Activated B cell treated with CpG ODN at 0.5 μM for 24 hours (primary cell): Measurements from ENCODE around the gene INPP5F. TPM values are rescaled to one million over a fixed set of nuclear protein-coding genes. Genes with fewer than 3 reads are reported as not detected.

Experiments used
- ATAC-seq: fragments of 200-7000 bp; cut with Tn5 transposase; one replicate; pipeline ENCODE4 v1.10.0; 2021; ENCODE audit warnings: low read depth, mild to moderate bottlenecking, moderate library complexity
- CTCF ChIA-PET: fragments of 350-600 bp; sonication (Branson Sonifier 250); formaldehyde crosslinking; loops from one replicate; lab custom pipeline; 2021; ENCODE audit warnings: antibody characterized with exemption; lab: Charles Lee
- POLR2A ChIA-PET: fragments of 350-600 bp; sonication (Branson Sonifier 250); formaldehyde crosslinking; loops from one replicate; lab custom pipeline; 2021; ENCODE audit warnings: antibody characterized with exemption; lab: Charles Lee
- DNase-seq: peaks from one replicate; pipeline ENCODE4 v3.0.0; 2022
- H3K27ac Mint-ChIP-seq: one replicate; pipeline ENCODE4 v1.8.0; 2020; ENCODE audit warnings: mixed read lengths
- H3K27me3 Mint-ChIP-seq: one replicate; pipeline ENCODE4 v1.8.0; 2021; ENCODE audit warnings: mixed read lengths
- H3K36me3 Mint-ChIP-seq: one replicate; pipeline ENCODE4 v1.8.0; 2021; ENCODE audit warnings: low read depth, mixed read lengths
- H3K4me1 Mint-ChIP-seq: one replicate; pipeline ENCODE4 v1.8.0; 2021; ENCODE audit warnings: mixed read lengths
- H3K4me3 Mint-ChIP-seq: one replicate; pipeline ENCODE4 v1.8.0; 2020; ENCODE audit warnings: mild to moderate bottlenecking, mixed read lengths
- H3K9me3 Mint-ChIP-seq: one replicate; pipeline ENCODE4 v1.8.0; 2020; ENCODE audit warnings: mixed read lengths
- intact Hi-C: fragments of 100-400 bp; cut with micrococcal nuclease; formaldehyde crosslinking; loops from one replicate; pipeline ENCODE4 v1.15.1; 2024
- total RNA-seq: library from RNA; stranded (reverse); gene quantifications from 2 replicates; pipeline ENCODE4 v1.2.3, GENCODE V29; 2022
- TF ChIP-seq, protein P1 (sequence below): fragments of 200-600 bp; IDR thresholded peaks from one replicate; pipeline ENCODE4 v1.8.0; 2022; ENCODE audit warnings: antibody characterized with exemption, mild to moderate bottlenecking

Gene INPP5F
- total RNA-seq, 1 donor from 2014 or later = 53.5 TPM

DNA sequence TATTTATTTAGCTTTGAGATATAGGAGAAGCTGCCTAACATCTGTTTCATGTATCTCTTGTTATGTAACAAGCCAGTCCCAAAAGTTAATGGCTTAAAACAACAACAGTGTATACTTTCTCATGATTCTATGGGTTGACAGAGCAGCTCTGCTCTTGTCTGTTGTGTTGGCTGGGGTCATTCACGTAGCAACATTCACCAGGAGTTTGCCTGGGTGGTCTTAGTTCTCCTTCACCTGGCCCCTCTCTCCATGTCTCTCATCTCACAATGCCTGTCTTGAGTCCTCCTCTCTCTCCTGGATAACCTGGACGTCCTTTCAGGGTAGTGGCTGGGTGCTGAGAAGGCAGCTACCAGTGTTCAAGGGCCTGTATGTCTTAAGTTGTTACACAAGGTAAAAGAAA, 27.5 kb downstream of the INPP5F start:
- POLR2A ChIA-PET = no interaction called here
- Mint-ChIP-seq H3K27ac (no peak overlapping the region), H3K9me3 (no peaks in the 10 kb centered on the region), H3K4me1 (peaks cover 43% of the 10 kb centered on the region), H3K36me3 (peaks cover 26% of the 10 kb centered on the region), H3K27me3 (no peaks in the 10 kb centered on the region), H3K4me3 (no peak overlapping the region)
- no peak for DNase-seq
- no peak for ATAC-seq
- TF ChIP-seq, protein P1, sequence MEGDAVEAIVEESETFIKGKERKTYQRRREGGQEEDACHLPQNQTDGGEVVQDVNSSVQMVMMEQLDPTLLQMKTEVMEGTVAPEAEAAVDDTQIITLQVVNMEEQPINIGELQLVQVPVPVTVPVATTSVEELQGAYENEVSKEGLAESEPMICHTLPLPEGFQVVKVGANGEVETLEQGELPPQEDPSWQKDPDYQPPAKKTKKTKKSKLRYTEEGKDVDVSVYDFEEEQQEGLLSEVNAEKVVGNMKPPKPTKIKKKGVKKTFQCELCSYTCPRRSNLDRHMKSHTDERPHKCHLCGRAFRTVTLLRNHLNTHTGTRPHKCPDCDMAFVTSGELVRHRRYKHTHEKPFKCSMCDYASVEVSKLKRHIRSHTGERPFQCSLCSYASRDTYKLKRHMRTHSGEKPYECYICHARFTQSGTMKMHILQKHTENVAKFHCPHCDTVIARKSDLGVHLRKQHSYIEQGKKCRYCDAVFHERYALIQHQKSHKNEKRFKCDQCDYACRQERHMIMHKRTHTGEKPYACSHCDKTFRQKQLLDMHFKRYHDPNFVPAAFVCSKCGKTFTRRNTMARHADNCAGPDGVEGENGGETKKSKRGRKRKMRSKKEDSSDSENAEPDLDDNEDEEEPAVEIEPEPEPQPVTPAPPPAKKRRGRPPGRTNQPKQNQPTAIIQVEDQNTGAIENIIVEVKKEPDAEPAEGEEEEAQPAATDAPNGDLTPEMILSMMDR = no peak
- CTCF ChIA-PET = interaction anchor here (1.3 to 1.9 kb wide), 3 partner anchors 25 to 106 kb away, joined by 3 to 7 read pairs (median 4); no protein-coding TSS in a partner anchor
- intact Hi-C loops = loop anchor here (5.0 kb wide), 1 partner anchor 49 kb away; no protein-coding TSS in a partner anchor

DNA sequence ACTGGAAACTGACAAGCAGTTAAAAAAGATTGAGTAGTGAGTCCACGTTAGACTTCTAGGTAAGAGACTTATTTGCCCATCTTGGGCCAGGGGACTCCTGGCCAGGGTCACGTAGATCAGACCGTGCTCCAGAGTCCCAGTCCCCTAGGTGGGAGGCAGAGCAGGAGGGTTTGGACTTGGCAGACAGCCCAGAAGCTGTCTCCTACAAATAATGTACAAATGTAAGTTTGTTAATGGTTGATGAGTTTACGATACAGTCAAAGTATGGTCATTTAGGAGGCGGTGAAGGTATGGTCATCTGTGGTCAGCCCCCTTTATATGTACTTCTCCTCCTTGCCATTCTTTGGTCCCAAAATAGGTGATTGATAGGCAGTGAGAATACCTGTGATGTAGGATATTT, 28.2 kb downstream of the INPP5F start:
- ChIA-PET POLR2A (no interaction called here), CTCF (interaction anchor here (1.3 to 1.9 kb wide), 3 partner anchors 25 to 106 kb away, joined by 3 to 7 read pairs (median 4); no protein-coding TSS in a partner anchor)
- ATAC-seq = no peak
- Mint-ChIP-seq H3K4me3 (no peak overlapping the region), H3K27me3 (no peaks in the 10 kb centered on the region), H3K4me1 (peaks cover 43% of the 10 kb centered on the region), H3K9me3 (no peaks in the 10 kb centered on the region), H3K36me3 (peaks cover 30% of the 10 kb centered on the region), H3K27ac (no peak overlapping the region)
- DNase-seq = no peak
- TF ChIP-seq, protein P1 = no peak
- intact Hi-C loops = loop anchor here (5.0 kb wide), 1 partner anchor 48 kb away; no protein-coding TSS in a partner anchor

DNA sequence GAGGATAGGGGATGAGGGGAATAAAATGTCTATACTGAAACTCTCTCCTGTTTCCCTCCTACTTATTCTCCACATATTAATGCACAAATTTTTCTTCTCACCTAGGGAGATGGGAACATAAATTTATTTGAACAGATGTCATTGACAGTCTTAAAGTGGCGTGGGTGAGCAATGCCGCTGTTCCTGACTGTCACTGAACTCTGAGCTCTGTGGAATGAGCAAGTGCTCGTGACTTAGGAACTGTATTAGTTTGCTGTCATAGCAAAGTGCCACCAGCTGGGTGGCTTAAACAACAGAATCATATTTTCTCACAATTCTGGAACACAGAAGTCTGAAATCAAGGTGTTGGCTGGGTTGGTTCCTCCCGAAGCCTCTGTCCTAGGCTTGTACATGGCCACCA, 29.1 kb downstream of the INPP5F start:
- peaks cover 34% of the 10 kb centered on the region for H3K36me3 Mint-ChIP-seq
- TF ChIP-seq, protein P1 = no peak
- peaks cover 41% of the 10 kb centered on the region for H3K4me1 Mint-ChIP-seq
- POLR2A ChIA-PET = no interaction called here
- no peak for DNase-seq
- intact Hi-C loops = loop anchor here (5.0 kb wide), 1 partner anchor 47 kb away; no protein-coding TSS in a partner anchor
- CTCF ChIA-PET = interaction anchor here (1.0 kb wide), 1 partner anchor 68 kb away, joined by 3 read pairs; no protein-coding TSS in a partner anchor
- no peak for ATAC-seq
- no peaks in the 10 kb centered on the region for H3K27me3 Mint-ChIP-seq
- no peak overlapping the region for H3K4me3 Mint-ChIP-seq
- H3K9me3 Mint-ChIP-seq = no peaks in the 10 kb centered on the region
- no peak overlapping the region for H3K27ac Mint-ChIP-seq

DNA sequence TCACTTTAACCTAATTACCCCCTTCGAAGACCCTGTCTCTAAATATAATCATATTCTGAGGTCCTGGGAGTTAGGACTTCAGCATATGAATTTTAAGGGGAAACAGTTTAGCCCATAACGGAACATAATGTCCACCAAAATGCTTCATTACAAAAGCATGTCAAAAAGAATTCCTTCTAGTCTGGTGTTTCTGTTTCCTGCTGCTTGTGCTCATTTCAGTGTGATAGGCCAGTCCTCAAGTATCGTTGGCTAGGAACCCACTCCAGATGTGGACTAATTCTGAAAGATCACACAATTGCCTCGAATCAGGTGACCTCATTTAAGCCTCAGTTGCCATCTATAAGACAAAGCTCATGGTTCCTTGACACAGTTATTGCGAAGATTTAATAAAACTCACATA, 29.6 kb downstream of the INPP5F start:
- H3K9me3 Mint-ChIP-seq = no peaks in the 10 kb centered on the region
- H3K4me1 Mint-ChIP-seq = peaks cover 38% of the 10 kb centered on the region
- ATAC-seq = no peak
- H3K27ac Mint-ChIP-seq = no peak overlapping the region
- intact Hi-C loops = no loop called here
- POLR2A ChIA-PET = no interaction called here
- no peak for DNase-seq
- H3K4me3 Mint-ChIP-seq = no peak overlapping the region
- H3K36me3 Mint-ChIP-seq = peaks cover 36% of the 10 kb centered on the region
- CTCF ChIA-PET = interaction anchor here (1.0 kb wide), 1 partner anchor 68 kb away, joined by 3 read pairs; no protein-coding TSS in a partner anchor
- TF ChIP-seq, protein P1 = no peak
- H3K27me3 Mint-ChIP-seq = no peaks in the 10 kb centered on the region

- ChIA-PET CTCF (no interaction called here), POLR2A (no interaction called here)
Measured at GRCh38 chr10:119758448-119759195, 32.8 kb downstream of the INPP5F start.

More at GRCh38 chr10:119758448-119759195, 32.8 kb downstream of the INPP5F start:
- Mint-ChIP-seq H3K9me3 (no peaks in the 10 kb centered on the region), H3K4me3 (no peak overlapping the region), H3K27me3 (no peaks in the 10 kb centered on the region), H3K36me3 (peaks cover 39% of the 10 kb centered on the region), H3K4me1 (peaks cover 17% of the 10 kb centered on the region), H3K27ac (no peak overlapping the region)
- TF ChIP-seq, protein P1 = no peak
- DNase-seq = no peak
- ATAC-seq = no peak
- intact Hi-C loops = no loop called here
